Measurements from ENCODE around the gene HID1.

HID1 gene

DNA sequence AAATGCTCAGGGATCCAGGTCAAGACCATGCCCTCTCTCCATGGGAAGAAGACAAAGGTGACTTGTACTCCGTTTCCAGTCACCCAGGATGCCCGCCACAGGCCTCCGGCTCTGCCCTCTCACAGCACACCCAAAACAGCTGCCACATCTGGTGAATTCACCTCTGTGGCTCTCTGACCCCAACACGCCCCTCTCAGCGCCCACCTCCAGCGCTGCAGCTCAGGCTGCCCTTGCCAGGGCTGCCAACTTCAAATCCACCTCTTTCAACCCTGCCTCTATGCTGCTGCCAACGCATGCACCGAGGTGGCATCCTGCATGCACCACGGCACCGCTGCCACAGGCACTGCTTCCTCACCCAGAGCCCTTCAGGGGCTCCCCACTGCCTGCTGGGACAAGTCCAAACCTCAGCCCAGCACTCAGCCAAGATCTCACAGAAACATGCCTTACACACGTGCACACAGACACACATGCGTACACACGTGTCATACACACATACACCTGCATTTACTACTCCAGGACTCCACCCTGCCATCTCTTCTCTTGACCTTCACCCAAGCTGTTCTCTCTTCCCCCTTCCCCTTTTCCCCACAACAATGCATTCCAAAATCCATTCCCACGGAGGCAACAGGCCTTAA lies 7.5 kb downstream of the HID1 start:
- DNase-seq = no peak

- DNase-seq = no peak
Observed at GRCh38 chr17:74964246-74964761, 8.3 kb downstream of the HID1 start.

GRCh38 chr17:74963656-74964055 lies 8.9 kb downstream of the HID1 start:
- no peak for DNase-seq

GRCh38 chr17:74962622-74963394 lies 9.8 kb downstream of the HID1 start:
- no peak for DNase-seq

DNA sequence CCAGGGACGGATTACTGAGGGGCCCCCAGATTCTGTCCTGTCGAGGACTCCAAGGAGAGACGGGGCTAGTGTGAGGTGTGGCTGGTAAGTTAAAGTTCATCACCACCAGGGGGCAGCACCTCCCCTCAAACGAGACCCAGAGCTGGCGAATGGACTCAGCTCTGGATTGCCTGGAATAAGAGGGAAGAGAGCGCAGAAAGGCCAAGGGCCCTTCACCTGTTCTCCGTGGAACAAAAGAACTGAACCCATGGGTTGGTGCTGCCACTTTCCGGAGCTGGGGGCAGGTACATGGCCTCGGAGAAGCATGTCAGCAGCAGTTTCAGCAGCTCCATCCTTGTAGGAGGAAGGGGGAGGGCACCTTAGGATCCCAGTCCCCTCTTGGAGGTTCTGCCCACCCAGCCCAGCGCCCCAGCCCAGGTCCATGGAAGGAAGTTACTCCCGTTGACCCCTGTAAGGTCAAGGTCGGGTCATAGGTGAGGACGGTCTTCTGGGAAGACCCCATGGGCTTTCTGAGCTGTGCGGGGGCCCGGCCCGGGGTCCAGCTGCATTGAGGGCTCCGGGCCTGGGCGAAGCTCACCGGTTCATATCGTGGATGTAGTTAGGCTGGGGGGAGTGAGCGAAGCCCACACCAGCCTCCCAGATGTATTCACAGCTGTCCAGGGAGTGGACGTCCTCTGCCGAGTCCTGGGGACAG lies 10.8 kb downstream of the HID1 start:
- DNase-seq = peak; percentile 69

- no peak for DNase-seq
Observed at GRCh38 chr17:74960570-74961342, 11.8 kb downstream of the HID1 start.

DNA sequence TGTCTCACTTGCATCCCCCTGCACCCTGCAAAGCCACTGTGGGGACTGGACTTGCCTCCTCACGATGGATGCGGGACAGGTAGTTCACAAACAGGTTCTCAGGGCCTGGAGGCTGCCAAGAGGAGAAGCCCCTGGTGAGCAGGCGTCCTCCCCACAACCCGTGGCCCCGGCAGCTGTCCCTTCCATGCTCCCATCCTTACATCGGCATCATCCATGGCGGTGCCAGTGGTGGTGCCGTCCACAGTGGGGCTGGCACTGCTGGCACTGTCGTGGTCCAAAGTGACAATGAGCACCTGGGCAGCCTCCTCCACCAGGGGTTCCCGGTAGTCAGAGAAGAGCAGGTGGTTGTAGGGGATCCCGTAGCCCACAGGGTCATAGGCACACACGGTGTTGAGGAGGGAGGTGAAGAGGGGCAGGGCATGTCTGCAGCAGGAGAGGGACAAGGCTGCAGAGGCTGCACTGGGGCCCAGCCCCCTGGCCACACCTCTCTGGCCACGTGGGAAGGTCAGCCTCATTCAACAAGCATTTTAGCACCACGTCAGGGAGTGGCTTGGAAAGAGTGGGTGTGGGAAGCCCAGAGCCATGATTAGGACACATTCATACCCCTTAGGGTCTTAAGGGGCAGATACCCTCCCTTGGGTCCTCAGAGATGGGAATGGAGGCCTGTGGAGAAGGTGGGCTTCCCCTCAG lies 12.6 kb downstream of the HID1 start:
- no peak for DNase-seq

- DNase-seq = peak; percentile 30
Observed at GRCh38 chr17:74957935-74958740, 14.4 kb downstream of the HID1 start.

GRCh38 chr17:74956093-74956492 lies 16.5 kb downstream of the HID1 start:
- DNase-seq = no peak

GRCh38 chr17:74954665-74955421 lies 17.7 kb downstream of the HID1 start:
- no peak for DNase-seq

GRCh38 chr17:74954115-74954514 lies 18.4 kb downstream of the HID1 start:
- DNase-seq = no peak

- no peak for DNase-seq
Observed at GRCh38 chr17:74953134-74953687, 19.3 kb downstream of the HID1 start.

DNA sequence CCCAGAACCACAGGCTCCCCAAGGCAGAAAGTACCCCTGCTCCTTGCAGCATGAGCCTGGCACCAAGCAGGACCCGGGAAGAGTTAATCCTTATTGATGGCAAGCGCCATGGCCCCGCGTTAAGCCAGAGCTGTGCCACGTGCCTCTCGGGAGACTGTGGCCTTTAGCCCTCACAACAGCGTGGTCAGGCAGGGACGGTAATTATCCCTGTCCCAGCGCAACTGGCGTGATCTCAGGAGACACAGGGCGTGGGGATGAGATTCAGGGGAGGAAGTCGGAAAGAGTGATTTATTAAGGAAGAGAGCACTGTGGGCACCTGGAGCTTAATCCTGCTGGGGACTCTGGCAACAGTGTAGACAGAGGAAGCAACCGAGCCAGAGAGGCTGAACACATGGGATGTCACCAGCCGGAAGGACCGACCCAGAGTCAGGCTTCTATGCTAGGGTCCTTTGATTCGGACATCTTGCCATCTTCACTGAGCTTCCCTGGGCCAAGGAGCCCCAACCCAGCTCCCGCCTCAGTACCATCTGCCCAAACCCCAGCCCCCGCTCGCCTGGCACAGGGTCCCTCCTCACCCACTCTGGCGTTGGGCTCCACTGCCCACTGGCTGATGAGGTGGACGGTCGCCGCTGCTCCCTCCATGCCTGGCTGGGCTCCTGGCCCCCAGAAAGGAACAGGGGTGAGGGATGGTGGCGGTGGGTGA lies 20.0 kb downstream of the HID1 start:
- no peak for DNase-seq

DNA sequence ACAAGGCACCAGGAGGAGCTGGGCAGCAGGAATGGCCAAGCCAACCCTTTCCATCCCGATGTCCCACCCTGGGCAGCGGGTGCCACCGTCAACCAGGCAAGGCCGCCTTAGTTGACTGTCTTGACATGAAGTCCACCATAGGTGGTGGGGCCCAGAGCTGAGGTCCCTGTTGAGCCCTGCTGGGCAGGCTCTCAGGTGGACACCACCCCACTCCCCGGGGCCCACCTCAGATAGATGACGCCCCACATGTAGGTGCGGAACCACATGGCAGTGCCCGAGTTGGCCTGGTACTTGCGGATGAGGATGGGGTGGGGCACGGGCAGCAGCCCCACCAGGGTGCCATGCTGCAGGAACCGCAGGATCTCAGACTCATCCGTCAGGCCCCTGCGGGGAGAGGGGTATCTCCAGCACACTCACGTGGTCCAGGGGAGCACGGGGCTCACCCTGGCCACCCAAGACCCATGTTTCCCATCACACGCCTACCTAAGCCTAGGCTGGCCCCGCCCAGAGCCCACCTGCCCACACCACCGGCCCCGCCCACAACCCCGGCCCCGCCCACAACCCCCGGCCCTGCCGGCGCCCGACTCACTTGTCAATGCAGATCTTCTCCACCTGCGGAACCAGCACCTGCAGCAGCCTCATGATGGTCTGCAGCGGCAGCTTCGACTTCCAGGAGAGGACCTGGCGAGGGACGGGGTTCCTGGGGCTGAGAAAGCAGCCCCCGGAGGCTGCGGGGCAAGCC lies 20.7 kb downstream of the HID1 start:
- DNase-seq = no peak

GRCh38 chr17:74951065-74951464 lies 21.5 kb downstream of the HID1 start:
- DNase-seq = no peak

DNA sequence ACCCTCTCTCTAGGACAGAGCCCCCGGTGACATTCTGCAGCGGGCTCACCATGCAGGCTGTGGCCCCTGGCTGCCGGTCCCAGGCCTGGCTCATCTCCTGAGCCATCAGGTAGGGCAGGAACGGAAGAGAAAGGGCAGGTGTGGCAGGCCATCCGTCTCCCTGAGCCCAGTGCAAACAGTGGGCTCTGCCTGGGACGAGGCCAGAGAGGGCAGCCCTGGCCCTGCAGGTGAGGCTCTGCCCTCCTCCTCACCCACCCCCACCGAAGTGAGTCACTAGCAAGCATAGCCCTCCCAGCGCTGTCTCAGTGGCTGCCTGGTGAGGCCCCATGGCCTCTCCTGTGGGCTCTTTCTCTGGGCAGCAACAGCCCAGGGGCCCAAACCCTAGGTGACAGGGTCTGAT lies 22.4 kb downstream of the HID1 start:
- no peak for DNase-seq

- DNase-seq = no peak
Observed at GRCh38 chr17:74949455-74950115, 23.0 kb downstream of the HID1 start.

DNA sequence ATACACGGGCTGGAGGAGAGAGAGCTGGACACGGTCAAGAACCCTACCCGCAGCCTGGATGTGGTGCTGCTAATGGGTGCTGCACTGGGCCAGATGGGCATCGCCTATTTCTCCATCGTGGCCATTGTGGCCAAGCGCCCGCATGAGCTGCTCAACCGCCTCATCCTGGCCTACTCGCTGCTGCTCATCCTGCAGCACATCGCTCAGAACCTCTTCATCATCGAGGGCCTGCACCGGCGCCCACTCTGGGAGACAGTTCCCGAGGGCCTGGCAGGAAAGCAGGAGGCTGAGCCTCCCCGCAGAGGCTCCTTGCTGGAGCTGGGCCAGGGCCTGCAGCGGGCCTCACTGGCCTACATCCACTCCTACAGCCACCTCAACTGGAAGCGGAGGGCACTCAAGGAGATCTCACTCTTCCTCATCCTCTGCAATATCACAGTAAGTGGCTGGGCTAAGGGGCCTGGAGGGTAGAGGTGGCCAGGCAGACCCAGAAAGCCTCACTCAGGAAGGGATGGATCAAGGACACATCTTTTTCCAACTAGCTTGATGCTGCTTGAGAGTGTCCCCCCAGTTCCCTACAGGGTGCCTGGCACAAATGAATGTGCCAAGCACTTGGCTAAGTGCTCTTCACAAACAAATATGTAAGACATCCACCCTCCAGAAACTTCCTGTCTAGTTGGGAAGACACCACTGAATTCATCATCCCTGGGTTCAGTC lies 25.4 kb downstream of the HID1 start:
- no peak for DNase-seq

All from NCI-H2227 treated with DMSO at 0.1 percent for 48 hours (cell line).